HepG2 (cell line): ENCODE data around the gene ATP7A. TPM values are rescaled to one million over a fixed set of nuclear protein-coding genes. Genes with fewer than 3 reads are reported as not detected.
A peak's percentile ranks its signal among the peaks of the same experiment; 100 is the strongest.

Source experiments
- ARNTL ChIP-seq: sonication (generic); formaldehyde crosslinking; IDR thresholded peaks from 2 replicates; pipeline ENCODE4 v1.4.0; 2020; ENCODE audit warnings: mild to moderate bottlenecking, missing genetic modification reagents
- CCDC6 ChIP-seq: sonication (generic); formaldehyde crosslinking; IDR thresholded peaks from 2 replicates; pipeline ENCODE4 v1.8.1; 2022; ENCODE audit warnings: mild to moderate bottlenecking, missing genetic modification reagents, moderate library complexity
- HMG20B ChIP-seq: conservative IDR thresholded peaks from 2 replicates; pipeline ENCODE4 v1.6.1; 2016; ENCODE audit warnings: missing genetic modification reagents, missing compliant biosample characterization
- MED8 ChIP-seq: sonication (generic); formaldehyde crosslinking; IDR thresholded peaks from 2 replicates; pipeline ENCODE4 v1.8.1; 2023; ENCODE audit warnings: mild to moderate bottlenecking, missing genetic modification reagents; ENCODE audit not compliant: insufficient replicate concordance
- MEIS2 ChIP-seq: sonication (generic); formaldehyde crosslinking; IDR thresholded peaks from 2 replicates; pipeline ENCODE4 v1.9.0; 2021; ENCODE audit warnings: mild to moderate bottlenecking, missing genetic modification reagents
- NCOA5 ChIP-seq: sonication (generic); formaldehyde crosslinking; IDR thresholded peaks from 2 replicates; pipeline ENCODE4 v1.4.0; 2020; ENCODE audit warnings: missing genetic modification reagents
- NFE2 ChIP-seq: sonication (generic); formaldehyde crosslinking; IDR thresholded peaks from 2 replicates; pipeline ENCODE4 v1.4.0; 2020; ENCODE audit warnings: missing genetic modification reagents
- NFKB2 ChIP-seq: sonication (generic); formaldehyde crosslinking; IDR thresholded peaks from 2 replicates; pipeline ENCODE4 v1.4.0; 2020; ENCODE audit warnings: missing genetic modification reagents, borderline replicate concordance
- POLR2AphosphoS5 ChIP-seq: IDR thresholded peaks from 2 replicates; pipeline ENCODE4 v1.6.1; 2012; ENCODE audit warnings: low read depth, low read length
- SIX1 ChIP-seq: sonication (generic); formaldehyde crosslinking; IDR thresholded peaks from 2 replicates; pipeline ENCODE4 v1.4.0; 2020; ENCODE audit warnings: missing genetic modification reagents, borderline replicate concordance
- SMAD1 ChIP-seq: sonication (generic); formaldehyde crosslinking; IDR thresholded peaks from 2 replicates; pipeline ENCODE4 v1.4.0; 2020; ENCODE audit warnings: missing genetic modification reagents, low read depth, mild to moderate bottlenecking, borderline replicate concordance
- SNAPC2 ChIP-seq: sonication (generic); formaldehyde crosslinking; IDR thresholded peaks from 2 replicates; pipeline ENCODE4 v1.8.1; 2022; ENCODE audit warnings: mild to moderate bottlenecking, missing genetic modification reagents
- ZBTB7A ChIP-seq: sonication (generic); formaldehyde crosslinking; IDR thresholded peaks from 2 replicates; pipeline ENCODE4 v1.8.0; 2022; ENCODE audit warnings: mild to moderate bottlenecking, missing genetic modification reagents
- ZNF24 ChIP-seq: fragments of 450-650 bp; IDR thresholded peaks from 2 replicates; pipeline ENCODE4 v1.6.1; 2017; ENCODE audit warnings: antibody characterized with exemption, mild to moderate bottlenecking
- ZNF572 ChIP-seq: sonication (generic); formaldehyde crosslinking; IDR thresholded peaks from 2 replicates; pipeline ENCODE4 v1.5.1; 2020; ENCODE audit warnings: mild to moderate bottlenecking, missing genetic modification reagents
- ZNF7 ChIP-seq: IDR thresholded peaks from 2 replicates; pipeline ENCODE4 v1.6.1; 2016; ENCODE audit warnings: missing biosample characterization, missing genetic modification reagents
- polyA plus RNA-seq, 8 experiments: library from polyadenylated mRNA; depleted of rRNA in 3 of 8; stranded (reverse) in 7 of 8; unstranded in 1 of 8; fragments of >200 nt; fragmentation: Illumina TruSeq in 4 of 8; extraction: Trizol in 4 of 8; gene quantifications; 2 replicates each; pipeline versions ENCODE4 v1.2.1 to v1.2.3, GENCODE V29; 2011 to 2016; ENCODE audit warnings: low read depth in 4 of 8, missing spikeins in 1 of 8, mixed read lengths in 1 of 8; ENCODE audit not compliant: insufficient read depth in 1 of 8
- total RNA-seq, 5 experiments: library from RNA; depleted of rRNA; stranded (reverse); fragments of >200 nt; fragmentation: Illumina TruSeq; extraction: Trizol; gene quantifications; 2 replicates each; pipeline ENCODE4 v1.2.3, GENCODE V29; 2016; ENCODE audit warnings: low read depth in 1 of 5
- TF ChIP-seq, protein P1 (sequence below): sonication (generic); formaldehyde crosslinking; IDR thresholded peaks from 2 replicates; pipeline ENCODE4 v1.5.1; 2020; ENCODE audit warnings: mild to moderate bottlenecking, missing genetic modification reagents, borderline replicate concordance
- TF ChIP-seq, protein P2 (sequence below): sonication (generic); formaldehyde crosslinking; IDR thresholded peaks from 2 replicates; pipeline ENCODE4 v1.4.0; 2020; ENCODE audit warnings: missing genetic modification reagents
- TF ChIP-seq, protein P3 (sequence below), 2 experiments: IDR thresholded peaks; 2 replicates each; pipeline ENCODE4 v1.6.1; 2011 to 2012; ENCODE audit warnings: low read length in 2 of 2, borderline replicate concordance in 1 of 2, low read depth in 1 of 2, mild to moderate bottlenecking in 1 of 2, moderate library complexity in 1 of 2
- TF ChIP-seq, protein P4 (sequence below): IDR thresholded peaks from 2 replicates; pipeline ENCODE4 v1.4.0; 2020; ENCODE audit warnings: mild to moderate bottlenecking, missing genetic modification reagents

The ATP7A gene
- total and polyA plus RNA-seq, 2 of the 13 experiments (the other 11 are each of a cell fraction or from before 2014, with no cell fraction given), result 1.7 to 4.7 TPM

DNA sequence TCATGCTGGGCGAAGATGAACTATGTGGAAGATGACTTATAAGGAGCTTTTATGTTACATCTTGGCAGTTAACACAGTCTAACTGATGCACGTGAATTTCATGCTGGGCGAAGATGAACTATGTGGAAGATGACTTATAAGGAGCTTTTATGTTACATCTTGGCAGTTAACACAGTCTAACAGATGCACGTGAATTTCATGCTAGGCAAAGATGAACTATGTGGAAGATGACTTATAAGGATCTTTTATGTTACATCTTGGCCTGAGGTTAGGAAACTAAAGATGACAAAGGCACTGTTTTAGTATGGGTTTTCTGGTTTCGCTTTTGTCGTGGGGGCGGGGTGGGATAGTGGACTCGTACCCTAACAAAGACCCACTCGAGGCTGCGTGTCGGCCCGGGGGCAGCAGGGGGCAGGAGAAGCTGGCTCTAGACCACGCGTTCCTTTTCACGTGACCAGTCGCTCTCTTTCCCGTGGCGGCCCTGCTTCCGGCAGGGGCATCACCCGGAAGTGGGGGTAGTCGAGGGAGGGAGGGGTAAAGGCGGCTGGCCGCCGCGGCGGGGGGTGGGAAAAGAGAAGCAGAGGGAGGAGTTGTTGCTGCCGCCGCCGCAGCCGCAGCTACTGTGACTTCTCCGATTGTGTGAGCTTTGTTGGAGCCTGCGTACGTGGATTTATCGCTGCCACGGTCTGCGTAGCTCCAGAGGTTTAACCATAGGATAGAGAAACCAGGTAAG lies at the start of gene ATP7A (continued):
- TF ChIP-seq, protein P1, sequence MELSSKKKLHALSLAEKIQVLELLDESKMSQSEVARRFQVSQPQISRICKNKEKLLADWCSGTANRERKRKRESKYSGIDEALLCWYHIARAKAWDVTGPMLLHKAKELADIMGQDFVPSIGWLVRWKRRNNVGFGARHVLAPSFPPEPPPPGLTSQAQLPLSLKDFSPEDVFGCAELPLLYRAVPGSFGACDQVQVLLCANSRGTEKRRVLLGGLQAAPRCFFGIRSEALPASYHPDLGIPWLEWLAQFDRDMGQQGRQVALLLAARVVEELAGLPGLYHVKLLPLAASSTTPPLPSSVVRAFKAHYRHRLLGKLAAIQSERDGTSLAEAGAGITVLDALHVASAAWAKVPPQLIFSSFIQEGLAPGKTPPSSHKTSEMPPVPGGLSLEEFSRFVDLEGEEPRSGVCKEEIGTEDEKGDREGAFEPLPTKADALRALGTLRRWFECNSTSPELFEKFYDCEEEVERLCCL (CRISPR knock-in tag), result no peak
- TF ChIP-seq MEIS2 (CRISPR knock-in tag) (no peak), NFE2 (CRISPR knock-in tag) (no peak), NCOA5 (CRISPR knock-in tag) (no peak), SIX1 (CRISPR knock-in tag) (no peak), HMG20B (no peak), MED8 (CRISPR knock-in tag) (no peak), NFKB2 (CRISPR knock-in tag) (no peak), ARNTL (CRISPR knock-in tag) (no peak), SMAD1 (no peak), ZNF7 (CRISPR knock-in tag) (no peak), ZBTB7A (CRISPR knock-in tag) (no peak), ZNF572 (no peak), ZNF24 (no peak), POLR2AphosphoS5 (peak; percentile 48; the same call in 1 of the 2 replicates), SNAPC2 (no peak), CCDC6 (CRISPR knock-in tag) (no peak)
- TF ChIP-seq, protein P2, sequence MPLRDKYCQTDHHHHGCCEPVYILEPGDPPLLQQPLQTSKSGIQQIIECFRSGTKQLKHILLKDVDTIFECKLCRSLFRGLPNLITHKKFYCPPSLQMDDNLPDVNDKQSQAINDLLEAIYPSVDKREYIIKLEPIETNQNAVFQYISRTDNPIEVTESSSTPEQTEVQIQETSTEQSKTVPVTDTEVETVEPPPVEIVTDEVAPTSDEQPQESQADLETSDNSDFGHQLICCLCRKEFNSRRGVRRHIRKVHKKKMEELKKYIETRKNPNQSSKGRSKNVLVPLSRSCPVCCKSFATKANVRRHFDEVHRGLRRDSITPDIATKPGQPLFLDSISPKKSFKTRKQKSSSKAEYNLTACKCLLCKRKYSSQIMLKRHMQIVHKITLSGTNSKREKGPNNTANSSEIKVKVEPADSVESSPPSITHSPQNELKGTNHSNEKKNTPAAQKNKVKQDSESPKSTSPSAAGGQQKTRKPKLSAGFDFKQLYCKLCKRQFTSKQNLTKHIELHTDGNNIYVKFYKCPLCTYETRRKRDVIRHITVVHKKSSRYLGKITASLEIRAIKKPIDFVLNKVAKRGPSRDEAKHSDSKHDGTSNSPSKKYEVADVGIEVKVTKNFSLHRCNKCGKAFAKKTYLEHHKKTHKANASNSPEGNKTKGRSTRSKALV, result no peak
- TF ChIP-seq, protein P3, sequence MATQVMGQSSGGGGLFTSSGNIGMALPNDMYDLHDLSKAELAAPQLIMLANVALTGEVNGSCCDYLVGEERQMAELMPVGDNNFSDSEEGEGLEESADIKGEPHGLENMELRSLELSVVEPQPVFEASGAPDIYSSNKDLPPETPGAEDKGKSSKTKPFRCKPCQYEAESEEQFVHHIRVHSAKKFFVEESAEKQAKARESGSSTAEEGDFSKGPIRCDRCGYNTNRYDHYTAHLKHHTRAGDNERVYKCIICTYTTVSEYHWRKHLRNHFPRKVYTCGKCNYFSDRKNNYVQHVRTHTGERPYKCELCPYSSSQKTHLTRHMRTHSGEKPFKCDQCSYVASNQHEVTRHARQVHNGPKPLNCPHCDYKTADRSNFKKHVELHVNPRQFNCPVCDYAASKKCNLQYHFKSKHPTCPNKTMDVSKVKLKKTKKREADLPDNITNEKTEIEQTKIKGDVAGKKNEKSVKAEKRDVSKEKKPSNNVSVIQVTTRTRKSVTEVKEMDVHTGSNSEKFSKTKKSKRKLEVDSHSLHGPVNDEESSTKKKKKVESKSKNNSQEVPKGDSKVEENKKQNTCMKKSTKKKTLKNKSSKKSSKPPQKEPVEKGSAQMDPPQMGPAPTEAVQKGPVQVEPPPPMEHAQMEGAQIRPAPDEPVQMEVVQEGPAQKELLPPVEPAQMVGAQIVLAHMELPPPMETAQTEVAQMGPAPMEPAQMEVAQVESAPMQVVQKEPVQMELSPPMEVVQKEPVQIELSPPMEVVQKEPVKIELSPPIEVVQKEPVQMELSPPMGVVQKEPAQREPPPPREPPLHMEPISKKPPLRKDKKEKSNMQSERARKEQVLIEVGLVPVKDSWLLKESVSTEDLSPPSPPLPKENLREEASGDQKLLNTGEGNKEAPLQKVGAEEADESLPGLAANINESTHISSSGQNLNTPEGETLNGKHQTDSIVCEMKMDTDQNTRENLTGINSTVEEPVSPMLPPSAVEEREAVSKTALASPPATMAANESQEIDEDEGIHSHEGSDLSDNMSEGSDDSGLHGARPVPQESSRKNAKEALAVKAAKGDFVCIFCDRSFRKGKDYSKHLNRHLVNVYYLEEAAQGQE (IDR thresholded peaks at IDR 0.05; ENCODE audit: borderline replicate concordance in 1 of 2, low read depth in 1 of 2, low read length in 2 of 2), result no peak
- TF ChIP-seq, protein P4, sequence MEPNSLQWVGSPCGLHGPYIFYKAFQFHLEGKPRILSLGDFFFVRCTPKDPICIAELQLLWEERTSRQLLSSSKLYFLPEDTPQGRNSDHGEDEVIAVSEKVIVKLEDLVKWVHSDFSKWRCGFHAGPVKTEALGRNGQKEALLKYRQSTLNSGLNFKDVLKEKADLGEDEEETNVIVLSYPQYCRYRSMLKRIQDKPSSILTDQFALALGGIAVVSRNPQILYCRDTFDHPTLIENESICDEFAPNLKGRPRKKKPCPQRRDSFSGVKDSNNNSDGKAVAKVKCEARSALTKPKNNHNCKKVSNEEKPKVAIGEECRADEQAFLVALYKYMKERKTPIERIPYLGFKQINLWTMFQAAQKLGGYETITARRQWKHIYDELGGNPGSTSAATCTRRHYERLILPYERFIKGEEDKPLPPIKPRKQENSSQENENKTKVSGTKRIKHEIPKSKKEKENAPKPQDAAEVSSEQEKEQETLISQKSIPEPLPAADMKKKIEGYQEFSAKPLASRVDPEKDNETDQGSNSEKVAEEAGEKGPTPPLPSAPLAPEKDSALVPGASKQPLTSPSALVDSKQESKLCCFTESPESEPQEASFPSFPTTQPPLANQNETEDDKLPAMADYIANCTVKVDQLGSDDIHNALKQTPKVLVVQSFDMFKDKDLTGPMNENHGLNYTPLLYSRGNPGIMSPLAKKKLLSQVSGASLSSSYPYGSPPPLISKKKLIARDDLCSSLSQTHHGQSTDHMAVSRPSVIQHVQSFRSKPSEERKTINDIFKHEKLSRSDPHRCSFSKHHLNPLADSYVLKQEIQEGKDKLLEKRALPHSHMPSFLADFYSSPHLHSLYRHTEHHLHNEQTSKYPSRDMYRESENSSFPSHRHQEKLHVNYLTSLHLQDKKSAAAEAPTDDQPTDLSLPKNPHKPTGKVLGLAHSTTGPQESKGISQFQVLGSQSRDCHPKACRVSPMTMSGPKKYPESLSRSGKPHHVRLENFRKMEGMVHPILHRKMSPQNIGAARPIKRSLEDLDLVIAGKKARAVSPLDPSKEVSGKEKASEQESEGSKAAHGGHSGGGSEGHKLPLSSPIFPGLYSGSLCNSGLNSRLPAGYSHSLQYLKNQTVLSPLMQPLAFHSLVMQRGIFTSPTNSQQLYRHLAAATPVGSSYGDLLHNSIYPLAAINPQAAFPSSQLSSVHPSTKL (CRISPR knock-in tag), result no peak; the same call in 1 of the 2 replicates
